HG03064 (cell line): ENCODE measurements around the gene EFNB1.

Experiments used
- ATAC-seq: cut with Tn5 transposase; IDR thresholded peaks from one replicate; pipeline ENCODE4 v1.9.1; 2021; ENCODE audit warnings: low read depth; ENCODE audit not compliant: unreplicated experiment

EFNB1 gene

GRCh38 chrX:68878977-68879645 is 50.3 kb downstream of the EFNB1 start:
- ATAC-seq: no peak

DNA sequence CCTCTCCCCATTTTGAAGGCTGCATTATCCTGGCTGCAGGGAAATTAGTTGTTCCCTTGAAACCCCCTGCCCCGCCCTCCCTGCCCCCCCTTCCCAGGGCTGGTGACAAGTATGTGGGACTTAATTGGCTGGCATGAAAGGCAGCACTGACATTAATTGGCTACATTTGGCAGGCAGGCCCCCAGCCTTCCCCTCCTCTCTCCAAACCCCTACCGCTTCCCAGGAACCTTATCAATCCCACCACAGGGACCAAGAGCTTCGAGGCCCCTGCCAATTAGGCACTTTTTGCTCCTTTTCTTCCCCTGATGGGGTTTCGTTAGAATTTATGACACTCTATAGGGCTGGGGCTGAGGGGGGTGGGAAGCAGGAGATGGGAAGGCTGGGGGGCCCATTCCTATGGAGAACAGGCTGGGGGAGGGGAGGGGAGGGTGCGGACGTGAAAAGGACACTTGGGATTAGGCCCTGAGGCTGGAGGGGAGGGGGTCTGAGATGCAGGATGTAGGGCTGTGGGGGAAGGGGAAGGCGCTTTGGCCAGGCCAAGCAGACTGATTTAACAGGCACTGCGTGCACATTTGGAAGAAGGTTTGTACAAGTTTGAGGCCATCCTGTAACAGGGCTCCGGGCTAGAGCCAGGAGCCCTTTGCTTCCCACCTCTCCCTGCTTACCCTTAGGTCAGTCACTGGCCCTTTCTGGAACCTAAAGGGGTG is 52.2 kb downstream of the EFNB1 start:
- no peak for ATAC-seq

DNA sequence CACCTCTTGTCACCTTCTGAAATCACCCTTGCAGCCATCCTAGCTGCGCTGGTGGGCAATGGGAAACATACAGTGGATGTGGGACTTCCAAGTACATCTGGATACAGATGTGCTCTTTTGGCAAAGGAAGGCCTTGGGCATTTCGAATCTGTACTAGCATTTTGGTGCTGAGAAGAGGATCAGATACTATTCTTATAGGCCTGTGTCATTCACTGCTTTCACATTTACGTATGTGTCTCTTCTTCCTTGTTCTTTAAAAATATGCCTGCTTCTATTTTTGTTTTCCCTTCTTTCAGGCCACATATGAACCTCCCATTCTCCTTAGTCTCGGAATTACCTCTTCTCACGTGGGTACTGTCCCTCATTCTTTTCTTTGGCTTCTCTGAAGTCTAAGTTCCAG is 53.1 kb downstream of the EFNB1 start:
- no peak for ATAC-seq

DNA sequence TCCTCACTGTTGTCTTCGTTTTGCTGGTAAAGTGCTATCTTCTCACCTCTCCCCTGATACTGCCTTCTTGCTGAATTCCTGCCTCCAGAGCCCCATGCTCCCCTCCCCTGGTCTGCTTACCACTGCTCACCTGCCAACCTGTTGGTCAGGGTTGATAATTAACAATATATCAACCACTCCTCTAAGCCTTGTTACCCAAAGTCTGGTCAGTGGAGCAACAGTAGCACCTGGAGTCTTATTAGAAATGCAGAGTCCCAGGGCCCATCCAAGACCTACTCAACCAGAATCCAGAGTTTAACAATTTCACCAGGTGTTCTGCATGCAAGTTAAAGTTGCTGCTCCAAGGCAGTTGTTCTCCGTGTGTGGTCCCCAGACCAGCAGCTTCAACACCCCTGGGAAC is 55.0 kb downstream of the EFNB1 start:
- no peak for ATAC-seq

- ATAC-seq: no peak
These were observed 60.4 kb downstream of the EFNB1 start for GRCh38 chrX:68889249-68889648.
